GM23338 (cell line): Measurements from ENCODE around the gene RAP1GDS1. TPM values are rescaled to one million over a fixed set of nuclear protein-coding genes. Genes with fewer than 3 reads are reported as not detected.

Experiments used
- ATAC-seq: fragments of 200-7000 bp; cut with Tn5 transposase; 3 replicates; pipeline ENCODE4 v1.9.1; 2020
- DNase-seq: peaks from one replicate; pipeline ENCODE4 v3.0.0-alpha.2; 2015; ENCODE audit warnings: low spot score
- H2AFZ ChIP-seq: fragments of 200-600 bp; sonication (generic); 2 replicates; pipeline ENCODE4 v1.8.0; 2016; ENCODE audit warnings: antibody characterized with exemption, mild to moderate bottlenecking, moderate library complexity
- H3F3A ChIP-seq: fragments of 200-600 bp; sonication (generic); replicated peaks from 2 replicates; pipeline ENCODE4 v1.8.0; 2017; ENCODE audit warnings: antibody characterized with exemption, mixed run types, low read depth
- H3K27ac ChIP-seq: fragments of 200-600 bp; sonication (generic); 2 replicates; pipeline ENCODE4 v1.6.1; 2016; ENCODE audit warnings: low read depth
- H3K27me3 ChIP-seq: fragments of 200-600 bp; sonication (generic); 2 replicates; pipeline ENCODE4 v1.8.0; 2016; ENCODE audit warnings: mild to moderate bottlenecking, mixed run types, moderate library complexity; ENCODE audit not compliant: insufficient read depth
- H3K36me3 ChIP-seq: fragments of 200-600 bp; sonication (generic); 2 replicates; pipeline ENCODE4 v1.8.0; 2016; ENCODE audit warnings: mild to moderate bottlenecking; ENCODE audit not compliant: insufficient read depth
- H3K4me1 ChIP-seq: fragments of 200-600 bp; sonication (generic); 2 replicates; pipeline ENCODE4 v1.8.0; 2016; ENCODE audit warnings: mild to moderate bottlenecking, moderate library complexity; ENCODE audit not compliant: insufficient read depth
- H3K4me2 ChIP-seq: fragments of 200-600 bp; sonication (generic); 2 replicates; pipeline ENCODE4 v1.7.1; 2017; ENCODE audit warnings: mixed run types
- H3K4me3 ChIP-seq: fragments of 200-600 bp; sonication (generic); 2 replicates; pipeline ENCODE4 v1.6.1; 2016; ENCODE audit warnings: mixed run types
- H3K79me2 ChIP-seq: fragments of 200-600 bp; sonication (generic); replicated peaks from 2 replicates; pipeline ENCODE4 v1.8.0; 2017; ENCODE audit warnings: mild to moderate bottlenecking; ENCODE audit not compliant: insufficient read depth
- H3K9me2 ChIP-seq: fragments of 200-600 bp; sonication (generic); 2 replicates; pipeline ENCODE4 v1.8.0; 2017; ENCODE audit not compliant: insufficient read depth
- H4K20me1 ChIP-seq: fragments of 200-600 bp; sonication (generic); replicated peaks from 2 replicates; pipeline ENCODE4 v1.8.0; 2017; ENCODE audit warnings: mild to moderate bottlenecking; ENCODE audit not compliant: insufficient read depth
- H3K27ac Mint-ChIP-seq: 2 replicates; pipeline ENCODE4 v1.8.0; 2020; ENCODE audit warnings: inconsistent platforms, mild to moderate bottlenecking, moderate library complexity, mixed read lengths
- H3K27me3 Mint-ChIP-seq: 3 replicates; pipeline ENCODE4 v1.8.0; 2022; ENCODE audit warnings: low read depth, mild to moderate bottlenecking, moderate library complexity, mixed read lengths, inconsistent platforms; ENCODE audit not compliant: insufficient read depth, poor library complexity
- H3K36me3 Mint-ChIP-seq: 3 replicates; pipeline ENCODE4 v1.8.0; 2021; ENCODE audit warnings: low read depth, mild to moderate bottlenecking, inconsistent platforms, moderate library complexity, mixed read lengths
- H3K4me1 Mint-ChIP-seq: 3 replicates; pipeline ENCODE4 v1.8.0; 2020; ENCODE audit warnings: mild to moderate bottlenecking, inconsistent platforms, mixed read lengths
- H3K4me3 Mint-ChIP-seq: 3 replicates; pipeline ENCODE4 v1.8.0; 2021; ENCODE audit warnings: moderate library complexity, mild to moderate bottlenecking, inconsistent platforms, mixed read lengths
- H3K9me3 Mint-ChIP-seq: 3 replicates; pipeline ENCODE4 v1.8.0; 2020; ENCODE audit warnings: moderate library complexity, mild to moderate bottlenecking, inconsistent platforms, mixed read lengths
- CTCF ChIP-seq, 2 experiments: fragments of 200-600 bp in 1 of 2; sonication (generic) in 1 of 2; conservative IDR thresholded peaks; 2 replicates each; pipeline versions ENCODE4 v1.5.1 to v1.6.1; 2016 to 2017; ENCODE audit warnings: antibody characterized with exemption in 2 of 2, low read depth in 2 of 2, mild to moderate bottlenecking in 2 of 2, moderate library complexity in 1 of 2
- EZH2 ChIP-seq: fragments of 200-600 bp; sonication (generic); IDR thresholded peaks from one replicate; pipeline ENCODE4 v1.8.0; 2017; ENCODE audit warnings: antibody characterized with exemption, mild to moderate bottlenecking, low read depth; ENCODE audit not compliant: unreplicated experiment
- EZH2phosphoT487 ChIP-seq: fragments of 200-600 bp; sonication (generic); IDR thresholded peaks from one replicate; pipeline ENCODE4 v1.8.1; 2018; ENCODE audit warnings: antibody characterized with exemption; ENCODE audit not compliant: unreplicated experiment
- JUNB ChIP-seq: IDR thresholded peaks from one replicate; pipeline ENCODE4 v1.6.1; 2016; ENCODE audit warnings: antibody characterized with exemption; ENCODE audit not compliant: unreplicated experiment
- NANOG ChIP-seq: IDR thresholded peaks from 2 replicates; pipeline ENCODE4 v1.6.1; 2016; ENCODE audit warnings: antibody characterized with exemption, borderline replicate concordance
- STAT1 ChIP-seq: IDR thresholded peaks from one replicate; pipeline ENCODE4 v1.6.1; 2016; ENCODE audit warnings: antibody characterized with exemption; ENCODE audit not compliant: unreplicated experiment
- ZNF114 ChIP-seq: fragments of 250-450 bp; sonication (Bioruptor Pico); IDR thresholded peaks from 2 replicates; pipeline ENCODE4 v1.5.0; 2020; ENCODE audit warnings: mild to moderate bottlenecking, moderate library complexity
- ZNF331 ChIP-seq: fragments of 250-450 bp; sonication (Bioruptor Pico); IDR thresholded peaks from 2 replicates; pipeline ENCODE4 v1.5.0; 2020; ENCODE audit warnings: low read depth, mild to moderate bottlenecking, moderate library complexity
- polyA plus RNA-seq: library from polyadenylated mRNA; unstranded; fragments of >200 nt; fragmentation: Nextera tagmentation; extraction: Ambion mirVana; gene quantifications from 2 replicates; pipeline ENCODE4 v1.2.1, GENCODE V29; 2016
- total RNA-seq: library from RNA; depleted of rRNA; stranded (reverse); fragments of >200 nt; shearing (Covaris generic); gene quantifications from 2 replicates; pipeline ENCODE4 v1.2.3, GENCODE V29; 2014
- TF ChIP-seq, protein P1 (sequence below): IDR thresholded peaks from one replicate; pipeline ENCODE4 v1.6.1; 2018; ENCODE audit warnings: antibody characterized with exemption; ENCODE audit not compliant: unreplicated experiment

The RAP1GDS1 gene
- total and polyA plus RNA-seq, 2 experiments from 2014 or later: 23.7 to 32.4 TPM

GRCh38 chr4:98434816-98435215, 173.6 kb downstream of the RAP1GDS1 start:
- no peak overlapping the region for H2AFZ ChIP-seq
- H3K4me1 ChIP-seq: no peaks in the 10 kb centered on the region
- no peaks in the 10 kb centered on the region for H3F3A ChIP-seq
- no peaks in the 10 kb centered on the region for H3K36me3 ChIP-seq
- H3K4me2 ChIP-seq: no peak overlapping the region
- Mint-ChIP-seq H3K27ac (no peak overlapping the region), H3K4me3 (no peak overlapping the region), H3K4me1 (no peaks in the 10 kb centered on the region), H3K9me3 (no peaks in the 10 kb centered on the region), H3K27me3 (no peaks in the 10 kb centered on the region), H3K36me3 (no peaks in the 10 kb centered on the region)
- no peak for ATAC-seq
- H4K20me1 ChIP-seq: no peaks in the 10 kb centered on the region
- TF ChIP-seq STAT1 (no peak), CTCF (conservative IDR thresholded peaks at IDR 0.05; ENCODE audit: low read depth in 2 of 2) (no peak), JUNB (no peak), EZH2phosphoT487 (no peak), ZNF331 (no peak)
- TF ChIP-seq, protein P1, sequence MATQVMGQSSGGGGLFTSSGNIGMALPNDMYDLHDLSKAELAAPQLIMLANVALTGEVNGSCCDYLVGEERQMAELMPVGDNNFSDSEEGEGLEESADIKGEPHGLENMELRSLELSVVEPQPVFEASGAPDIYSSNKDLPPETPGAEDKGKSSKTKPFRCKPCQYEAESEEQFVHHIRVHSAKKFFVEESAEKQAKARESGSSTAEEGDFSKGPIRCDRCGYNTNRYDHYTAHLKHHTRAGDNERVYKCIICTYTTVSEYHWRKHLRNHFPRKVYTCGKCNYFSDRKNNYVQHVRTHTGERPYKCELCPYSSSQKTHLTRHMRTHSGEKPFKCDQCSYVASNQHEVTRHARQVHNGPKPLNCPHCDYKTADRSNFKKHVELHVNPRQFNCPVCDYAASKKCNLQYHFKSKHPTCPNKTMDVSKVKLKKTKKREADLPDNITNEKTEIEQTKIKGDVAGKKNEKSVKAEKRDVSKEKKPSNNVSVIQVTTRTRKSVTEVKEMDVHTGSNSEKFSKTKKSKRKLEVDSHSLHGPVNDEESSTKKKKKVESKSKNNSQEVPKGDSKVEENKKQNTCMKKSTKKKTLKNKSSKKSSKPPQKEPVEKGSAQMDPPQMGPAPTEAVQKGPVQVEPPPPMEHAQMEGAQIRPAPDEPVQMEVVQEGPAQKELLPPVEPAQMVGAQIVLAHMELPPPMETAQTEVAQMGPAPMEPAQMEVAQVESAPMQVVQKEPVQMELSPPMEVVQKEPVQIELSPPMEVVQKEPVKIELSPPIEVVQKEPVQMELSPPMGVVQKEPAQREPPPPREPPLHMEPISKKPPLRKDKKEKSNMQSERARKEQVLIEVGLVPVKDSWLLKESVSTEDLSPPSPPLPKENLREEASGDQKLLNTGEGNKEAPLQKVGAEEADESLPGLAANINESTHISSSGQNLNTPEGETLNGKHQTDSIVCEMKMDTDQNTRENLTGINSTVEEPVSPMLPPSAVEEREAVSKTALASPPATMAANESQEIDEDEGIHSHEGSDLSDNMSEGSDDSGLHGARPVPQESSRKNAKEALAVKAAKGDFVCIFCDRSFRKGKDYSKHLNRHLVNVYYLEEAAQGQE: no peak
- no peak overlapping the region for H3K4me3 ChIP-seq
- H3K27ac ChIP-seq: no peak overlapping the region
- no peak for DNase-seq
- no peaks in the 10 kb centered on the region for H3K79me2 ChIP-seq
- no peaks in the 10 kb centered on the region for H3K9me2 ChIP-seq
- no peaks in the 10 kb centered on the region for H3K27me3 ChIP-seq

DNA sequence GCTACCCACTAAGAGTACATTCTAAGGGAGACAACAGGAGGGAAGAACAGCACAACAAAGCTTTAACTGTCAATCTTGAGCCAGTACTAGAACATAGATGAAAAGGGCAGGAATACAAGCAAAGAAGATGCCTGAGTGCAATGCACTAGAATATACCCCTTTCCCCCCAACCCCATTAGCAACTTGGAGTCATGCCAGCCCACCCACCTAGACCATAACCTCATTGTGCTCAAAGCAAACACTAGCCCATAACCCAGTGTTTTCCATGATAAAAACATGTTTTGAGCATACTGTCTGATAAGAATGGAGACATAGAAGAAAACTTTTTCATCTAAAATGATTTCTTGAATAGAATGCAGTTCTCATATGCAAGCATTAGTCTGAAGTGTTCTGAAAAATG, 183.2 kb downstream of the RAP1GDS1 start:
- Mint-ChIP-seq H3K9me3 (no peaks in the 10 kb centered on the region), H3K4me3 (no peak overlapping the region), H3K27me3 (no peaks in the 10 kb centered on the region), H3K36me3 (no peaks in the 10 kb centered on the region; the same call in 2 of the 3 replicates), H3K4me1 (no peaks in the 10 kb centered on the region), H3K27ac (no peak overlapping the region)
- ATAC-seq: no peak
- Histone ChIP-seq H3K36me3 (no peaks in the 10 kb centered on the region), H3K27ac (no peak overlapping the region), H3K4me1 (no peaks in the 10 kb centered on the region), H3K27me3 (no peaks in the 10 kb centered on the region), H2AFZ (no peak overlapping the region), H3K4me2 (no peak overlapping the region), H3K9me2 (no peaks in the 10 kb centered on the region), H3K79me2 (no peaks in the 10 kb centered on the region), H3K4me3 (no peak overlapping the region), H4K20me1 (no peaks in the 10 kb centered on the region; the same call in 1 of the 2 replicates), H3F3A (no peaks in the 10 kb centered on the region)
- TF ChIP-seq JUNB (no peak), STAT1 (no peak), EZH2 (no peak), ZNF331 (no peak), NANOG (no peak), ZNF114 (CRISPR knock-in tag) (no peak)
- TF ChIP-seq, protein P1: no peak
- no peak for DNase-seq
